Epidermal melanocyte (primary cell): ENCODE results near the gene CLDN9.
A peak's percentile ranks its signal among the peaks of the same experiment; 100 is the strongest.

Experiments used
- DNase-seq: peaks from one replicate; pipeline ENCODE4 v3.0.0; 2011; ENCODE audit warnings: low spot score; ENCODE audit not compliant: insufficient read length

The CLDN9 gene

GRCh38 chr16:2974319-2975056 lies 38.2 kb upstream of the CLDN9 start:
- no peak for DNase-seq

GRCh38 chr16:2975161-2975795 lies 37.4 kb upstream of the CLDN9 start:
- no peak for DNase-seq

- no peak for DNase-seq
Measured at GRCh38 chr16:2976201-2976600, 36.5 kb upstream of the CLDN9 start.

- no peak for DNase-seq
Measured at GRCh38 chr16:2976673-2977072, 36.0 kb upstream of the CLDN9 start.

GRCh38 chr16:2977440-2977839 lies 35.3 kb upstream of the CLDN9 start:
- no peak for DNase-seq

GRCh38 chr16:2979669-2980226 lies 33.0 kb upstream of the CLDN9 start:
- DNase-seq = no peak

- peak; percentile 100 for DNase-seq
Measured at GRCh38 chr16:2980227-2981176, 32.2 kb upstream of the CLDN9 start, which contains the start of gene PKMYT1. PKMYT1 (minus strand) TSS chr16:2980446; CDS start chr16:2979657, 789 bp downstream.

GRCh38 chr16:2981177-2981898 lies 31.4 kb upstream of the CLDN9 start:
- no peak for DNase-seq

GRCh38 chr16:2981899-2982250 lies 30.8 kb upstream of the CLDN9 start:
- DNase-seq = no peak

GRCh38 chr16:2982402-2982801 lies 30.3 kb upstream of the CLDN9 start:
- no peak for DNase-seq

- DNase-seq = peak; percentile 98
Measured at GRCh38 chr16:2983706-2984136, 29.0 kb upstream of the CLDN9 start.

- no peak for DNase-seq
Measured at GRCh38 chr16:2985462-2985861, 27.3 kb upstream of the CLDN9 start.

GRCh38 chr16:2985893-2986355 lies 26.8 kb upstream of the CLDN9 start:
- DNase-seq = no peak

GRCh38 chr16:2986623-2987188 lies 26.0 kb upstream of the CLDN9 start:
- no peak for DNase-seq

GRCh38 chr16:2987286-2987685 lies 25.4 kb upstream of the CLDN9 start:
- DNase-seq = no peak

- DNase-seq = no peak
Measured at GRCh38 chr16:2987833-2988232, 24.9 kb upstream of the CLDN9 start.

- DNase-seq = no peak
Measured at GRCh38 chr16:2988590-2989099, 24.1 kb upstream of the CLDN9 start.

GRCh38 chr16:2990891-2991290 lies 21.8 kb upstream of the CLDN9 start:
- no peak for DNase-seq

- no peak for DNase-seq
Measured at GRCh38 chr16:2991566-2992261, 21.0 kb upstream of the CLDN9 start.
